DND-41 (cell line): ENCODE data around the gene OR56A1.

Experiments used
- ATAC-seq: fragments of 200-7000 bp; cut with Tn5 transposase; 3 replicates; pipeline ENCODE4 v1.9.1; 2021; ENCODE audit warnings: low read depth; ENCODE audit not compliant: insufficient read depth
- DNase-seq: peaks from one replicate; pipeline ENCODE4 v3.0.0-alpha.2; 2020
- H2AFZ ChIP-seq: 2 replicates; pipeline ENCODE4 v1.6.0; 2012; ENCODE audit warnings: low read depth, low read length
- H3K27ac ChIP-seq: 2 replicates; pipeline ENCODE4 v1.5.1; 2012; ENCODE audit warnings: low read length, inconsistent platforms
- H3K27me3 ChIP-seq: fragments of 200-600 bp; sonication (generic); 2 replicates; pipeline ENCODE4 v1.6.0; 2012; ENCODE audit warnings: low read length, mild to moderate bottlenecking, inconsistent platforms; ENCODE audit not compliant: insufficient read depth, poor library complexity
- H3K36me3 ChIP-seq: 2 replicates; pipeline ENCODE4 v1.5.1; 2012; ENCODE audit warnings: low read length, inconsistent platforms; ENCODE audit not compliant: insufficient read depth
- H3K4me1 ChIP-seq: 2 replicates; pipeline ENCODE4 v1.5.1; 2012; ENCODE audit warnings: mild to moderate bottlenecking, low read length; ENCODE audit not compliant: insufficient read depth
- H3K4me2 ChIP-seq: 2 replicates; pipeline ENCODE4 v1.6.0; 2012; ENCODE audit warnings: mild to moderate bottlenecking, moderate library complexity, low read length, inconsistent platforms; ENCODE audit not compliant: insufficient read depth
- H3K4me3 ChIP-seq, 2 experiments: fragments of 200-600 bp in 1 of 2; shearing (Covaris generic) in 1 of 2; 2 replicates each; pipeline ENCODE4 v1.5.1; 2012 to 2016; ENCODE audit warnings: inconsistent platforms in 2 of 2, low read length in 2 of 2, mild to moderate bottlenecking in 2 of 2, low read depth in 1 of 2, moderate library complexity in 1 of 2
- H3K79me2 ChIP-seq: 2 replicates; pipeline ENCODE4 v1.6.0; 2012; ENCODE audit warnings: low read length, inconsistent platforms; ENCODE audit not compliant: insufficient read depth
- H3K9ac ChIP-seq: 2 replicates; pipeline ENCODE4 v1.6.0; 2012; ENCODE audit warnings: low read depth, mild to moderate bottlenecking, inconsistent platforms, low read length, moderate library complexity
- H3K9me3 ChIP-seq: 2 replicates; pipeline ENCODE4 v1.5.1; 2012; ENCODE audit warnings: low read length, moderate library complexity, mild to moderate bottlenecking, inconsistent platforms; ENCODE audit not compliant: insufficient read depth, severe bottlenecking
- H4K20me1 ChIP-seq: 2 replicates; pipeline ENCODE4 v1.6.0; 2012; ENCODE audit warnings: low read length; ENCODE audit not compliant: insufficient read depth
- CTCF ChIP-seq: IDR thresholded peaks from 2 replicates; pipeline ENCODE4 v1.5.1; 2012; ENCODE audit warnings: borderline replicate concordance, low read length, moderate library complexity, mild to moderate bottlenecking; ENCODE audit not compliant: poor library complexity, severe bottlenecking; ENCODE audit errors: extremely low read depth
- EZH2 ChIP-seq: IDR thresholded peaks from 3 replicates; pipeline ENCODE4 v1.6.1; 2012; ENCODE audit warnings: borderline replicate concordance, low read depth, mild to moderate bottlenecking, moderate library complexity, low read length, inconsistent platforms; ENCODE audit not compliant: severe bottlenecking

Gene OR56A1

GRCh38 chr11:6057452-6057851 is 26.9 kb upstream of the OR56A1 start:
- ATAC-seq (no peak), DNase-seq (no peak)
- H3K27me3 ChIP-seq = peaks cover 5% of the 10 kb centered on the region
- H3K4me2 ChIP-seq = no peak overlapping the region
- no peaks in the 10 kb centered on the region for H3K79me2 ChIP-seq
- no peak overlapping the region for H3K4me3 ChIP-seq
- H3K9me3 ChIP-seq = no peaks in the 10 kb centered on the region
- H3K27ac ChIP-seq = no peak overlapping the region
- H3K36me3 ChIP-seq = no peaks in the 10 kb centered on the region
- no peak overlapping the region for H2AFZ ChIP-seq
- H3K9ac ChIP-seq = no peak overlapping the region
- H3K4me1 ChIP-seq = no peaks in the 10 kb centered on the region
- H4K20me1 ChIP-seq = no peaks in the 10 kb centered on the region
- TF ChIP-seq EZH2 = no peak

GRCh38 chr11:6055569-6055968 is 25.0 kb upstream of the OR56A1 start:
- H3K4me1 ChIP-seq = no peaks in the 10 kb centered on the region
- no peaks in the 10 kb centered on the region for H3K9me3 ChIP-seq
- H3K27me3 ChIP-seq = peaks cover 5% of the 10 kb centered on the region
- no peaks in the 10 kb centered on the region for H3K36me3 ChIP-seq
- no peak for DNase-seq
- TF ChIP-seq EZH2 (no peak), CTCF (no peak)
- no peaks in the 10 kb centered on the region for H3K79me2 ChIP-seq
- no peak overlapping the region for H3K27ac ChIP-seq
- H2AFZ ChIP-seq = no peak overlapping the region
- ATAC-seq = no peak
- H4K20me1 ChIP-seq = no peaks in the 10 kb centered on the region
- no peak overlapping the region for H3K4me2 ChIP-seq
- H3K4me3 ChIP-seq = no peak overlapping the region
- no peak overlapping the region for H3K9ac ChIP-seq

GRCh38 chr11:6052374-6052773 is 21.8 kb upstream of the OR56A1 start:
- Histone ChIP-seq H3K9ac (no peak overlapping the region), H3K4me2 (no peak overlapping the region), H3K27me3 (peaks cover 9% of the 10 kb centered on the region), H3K36me3 (no peaks in the 10 kb centered on the region), H3K27ac (no peak overlapping the region), H3K4me1 (no peaks in the 10 kb centered on the region), H2AFZ (no peak overlapping the region), H3K9me3 (no peaks in the 10 kb centered on the region), H3K79me2 (no peaks in the 10 kb centered on the region), H4K20me1 (no peaks in the 10 kb centered on the region), H3K4me3 (no peak overlapping the region)
- ATAC-seq = no peak
- TF ChIP-seq EZH2 = no peak
- no peak for TF ChIP-seq CTCF
- DNase-seq = no peak

GRCh38 chr11:6040874-6041273 is 10.3 kb upstream of the OR56A1 start:
- H3K4me2 ChIP-seq = no peak overlapping the region
- H3K27me3 ChIP-seq = peaks cover 11% of the 10 kb centered on the region
- H4K20me1 ChIP-seq = no peaks in the 10 kb centered on the region
- ATAC-seq (no peak), DNase-seq (no peak)
- no peaks in the 10 kb centered on the region for H3K36me3 ChIP-seq
- no peaks in the 10 kb centered on the region for H3K4me1 ChIP-seq
- H3K4me3 ChIP-seq = no peak overlapping the region
- H3K9me3 ChIP-seq = no peaks in the 10 kb centered on the region
- no peak overlapping the region for H3K27ac ChIP-seq
- no peak overlapping the region for H3K9ac ChIP-seq
- no peaks in the 10 kb centered on the region for H3K79me2 ChIP-seq
- no peak overlapping the region for H2AFZ ChIP-seq
- TF ChIP-seq CTCF = no peak
- no peak for TF ChIP-seq EZH2
